CD4-positive, alpha-beta T cell treated with Interleukin-4 for 4 hours (primary cell): ENCODE measurements around the gene FXYD6.
"Not testable (repeated sequence)": the region's sequence is repeated elsewhere in the genome, so short reads cannot be mapped to it uniquely, and the experiment has no call there.

Source experiments
- DNase-seq: peaks from one replicate; pipeline ENCODE4 v3.0.0-alpha.2; 2020

The FXYD6 gene

DNA sequence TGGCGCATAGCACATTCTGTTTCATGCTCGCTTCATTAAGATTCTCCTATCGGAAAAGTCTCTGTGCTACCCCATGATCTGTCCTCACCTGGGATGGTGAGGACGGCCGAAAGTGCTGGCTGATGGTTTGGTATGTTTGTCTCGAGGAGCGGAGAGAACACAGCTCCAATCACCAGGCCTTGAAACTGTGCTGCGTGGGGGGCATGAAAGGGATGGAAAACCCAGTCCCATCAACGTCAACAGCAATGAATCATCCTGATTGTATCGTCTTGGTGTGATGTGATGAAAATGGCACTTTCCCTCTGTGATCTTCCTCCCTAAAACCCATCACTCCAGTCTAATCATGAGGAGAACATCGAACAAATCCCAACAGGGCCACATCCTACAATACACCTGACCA is 8.4 kb downstream of the FXYD6 start:
- no peak for DNase-seq

GRCh38 chr11:117866526-117866925 is 9.9 kb downstream of the FXYD6 start:
- DNase-seq, result no peak

DNA sequence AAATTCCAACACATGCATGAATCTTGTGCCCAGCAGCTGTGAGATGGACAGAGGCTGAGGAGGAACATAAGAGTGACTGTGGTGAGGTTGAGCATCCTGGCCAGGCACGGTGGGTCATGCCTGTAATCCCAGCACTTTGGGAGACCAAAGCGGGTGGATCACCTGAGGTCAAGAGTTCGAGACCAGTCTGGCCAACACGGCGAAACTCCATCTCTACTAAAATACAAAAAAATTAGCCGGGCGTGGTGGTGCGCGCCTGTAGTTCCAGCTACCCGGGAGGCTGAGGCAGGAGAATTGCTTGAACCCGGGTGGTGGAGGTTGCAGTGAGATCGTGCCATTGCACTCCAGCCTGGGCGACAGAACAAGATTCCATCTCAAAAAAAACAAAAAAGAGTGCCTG is 10.9 kb downstream of the FXYD6 start:
- not testable (repeated sequence) for DNase-seq

DNA sequence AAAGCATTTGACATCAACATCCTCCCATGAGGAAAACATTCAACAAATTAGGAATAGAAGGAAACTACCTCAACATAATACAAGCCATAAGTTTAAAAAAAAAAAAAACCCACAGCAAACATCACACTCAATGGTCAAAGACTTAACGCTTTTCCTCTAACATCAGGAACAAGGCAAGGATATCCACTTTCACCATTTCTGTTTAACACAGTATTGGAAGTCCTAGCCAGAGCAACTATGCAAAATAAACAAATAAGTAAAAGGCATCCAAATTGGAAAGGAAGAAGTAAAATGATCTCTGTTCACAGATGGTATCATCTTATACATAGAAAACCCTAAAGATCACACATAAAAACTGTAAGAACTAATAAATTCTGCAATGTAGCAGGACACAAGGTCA is 13.1 kb downstream of the FXYD6 start:
- no peak for DNase-seq

GRCh38 chr11:117862753-117863152 is 13.7 kb downstream of the FXYD6 start:
- DNase-seq, result no peak

DNA sequence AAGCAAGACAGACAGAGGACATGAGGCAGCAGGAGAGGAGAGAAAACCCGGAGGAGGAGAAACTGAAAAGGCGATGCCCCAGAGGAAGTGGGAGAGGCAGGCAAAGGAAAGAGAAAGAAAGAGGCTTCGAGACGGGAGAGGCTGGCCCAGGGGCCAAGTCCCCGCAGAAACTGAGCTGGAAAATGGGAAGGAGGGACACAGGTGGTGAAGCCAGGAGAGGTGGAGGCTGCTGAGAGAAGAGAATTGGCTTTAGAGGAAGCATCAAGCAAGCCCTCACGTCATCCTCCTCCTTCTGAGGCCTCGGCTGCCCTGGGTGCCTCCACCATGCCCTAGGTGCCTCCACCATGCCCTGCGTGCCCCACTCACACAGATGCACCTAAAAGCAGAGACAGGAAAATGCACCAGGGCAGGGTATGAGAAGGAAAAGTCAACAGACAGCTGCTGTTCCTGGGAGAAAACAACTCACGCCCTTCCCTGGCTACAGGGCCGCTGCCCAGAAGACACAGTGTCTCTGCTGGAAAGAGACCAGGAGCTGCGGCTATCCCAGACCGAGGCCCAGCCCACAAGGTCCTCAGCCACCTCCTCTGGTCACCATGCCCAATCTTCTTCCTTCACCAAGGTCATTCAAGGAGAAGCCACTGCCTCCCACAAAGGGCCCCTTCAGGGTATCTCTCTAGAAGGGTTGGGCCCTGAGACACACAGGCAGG is 14.3 kb downstream of the FXYD6 start:
- DNase-seq, result no peak

- no peak for DNase-seq
These were observed 15.1 kb downstream of the FXYD6 start for GRCh38 chr11:117861151-117862018.

DNA sequence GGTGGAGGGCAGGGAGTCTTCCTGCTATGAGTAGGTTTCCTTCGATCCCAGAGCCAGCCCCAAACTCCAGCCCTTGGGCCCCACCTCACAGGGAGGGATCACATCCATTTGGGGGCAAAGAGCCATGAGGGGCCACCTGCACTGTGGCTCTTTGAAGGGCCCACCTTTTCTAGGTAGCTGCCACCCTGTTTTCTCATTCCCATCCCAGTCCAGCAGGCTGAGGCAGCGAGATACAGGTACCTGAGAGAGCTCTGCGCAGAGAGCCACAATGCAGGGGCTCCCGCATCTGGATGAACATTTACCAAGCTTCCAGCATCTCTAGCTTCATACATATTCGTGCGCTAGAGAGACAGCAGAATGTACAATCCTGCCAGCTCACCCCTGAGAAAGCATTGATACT is 16.3 kb downstream of the FXYD6 start:
- DNase-seq, result no peak

GRCh38 chr11:117859488-117860112 is 16.9 kb downstream of the FXYD6 start:
- DNase-seq, result no peak

DNA sequence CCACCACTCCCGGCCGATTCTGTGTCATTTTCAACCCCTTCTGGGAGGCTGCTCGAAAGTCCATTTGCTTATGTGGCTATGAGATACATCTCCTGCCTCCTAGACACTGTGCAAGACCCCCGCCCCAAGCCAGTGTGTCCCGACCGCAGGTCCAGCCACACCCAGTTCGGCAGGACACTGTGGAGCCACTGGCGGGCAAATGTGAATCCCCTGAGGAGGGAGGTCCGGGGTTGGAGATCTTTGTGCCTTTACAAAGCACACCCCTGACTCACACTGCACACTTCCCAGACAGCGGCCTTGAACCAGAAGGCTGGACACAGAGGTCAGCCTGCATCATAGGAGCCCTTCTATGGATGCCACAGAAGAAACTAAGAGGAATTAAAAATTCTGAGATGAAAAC is 17.4 kb downstream of the FXYD6 start:
- no peak for DNase-seq

DNA sequence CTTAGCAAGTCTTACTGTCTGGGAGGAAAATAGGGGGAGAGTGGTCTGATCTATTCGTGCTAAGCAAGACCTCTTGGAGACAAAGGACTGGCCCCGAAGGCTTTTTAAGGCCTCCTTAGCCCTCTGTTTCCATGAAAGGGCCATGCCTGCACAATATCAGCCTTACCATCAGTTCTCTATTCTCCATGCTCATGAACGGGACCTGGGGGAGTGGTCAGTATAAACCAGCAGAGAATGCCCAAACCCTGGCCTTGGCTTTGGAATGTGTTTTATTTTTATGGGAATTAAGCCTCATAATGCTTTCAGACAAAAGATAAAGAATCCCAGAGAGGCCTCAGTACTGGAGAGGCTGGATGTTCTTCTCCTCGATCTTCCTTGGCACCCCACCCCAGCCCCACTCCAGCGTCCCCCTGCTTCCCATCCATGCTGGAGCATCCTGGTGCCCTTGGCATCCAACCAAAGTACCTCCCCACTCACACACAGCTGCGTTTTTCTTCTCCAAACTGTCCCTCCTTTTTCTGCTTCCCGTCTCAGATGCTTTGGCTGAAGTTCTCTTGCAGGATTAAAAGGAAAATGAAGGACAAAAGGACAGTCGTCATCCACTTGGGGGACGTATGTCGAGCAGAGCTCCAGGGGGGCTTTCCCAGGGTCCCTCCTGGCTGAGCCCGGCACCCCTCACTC is 18.6 kb downstream of the FXYD6 start:
- DNase-seq, result no peak

- no peak for DNase-seq
These were observed 20.4 kb downstream of the FXYD6 start for GRCh38 chr11:117855912-117856651.

GRCh38 chr11:117855186-117855845 is 21.1 kb downstream of the FXYD6 start:
- DNase-seq, result no peak

DNA sequence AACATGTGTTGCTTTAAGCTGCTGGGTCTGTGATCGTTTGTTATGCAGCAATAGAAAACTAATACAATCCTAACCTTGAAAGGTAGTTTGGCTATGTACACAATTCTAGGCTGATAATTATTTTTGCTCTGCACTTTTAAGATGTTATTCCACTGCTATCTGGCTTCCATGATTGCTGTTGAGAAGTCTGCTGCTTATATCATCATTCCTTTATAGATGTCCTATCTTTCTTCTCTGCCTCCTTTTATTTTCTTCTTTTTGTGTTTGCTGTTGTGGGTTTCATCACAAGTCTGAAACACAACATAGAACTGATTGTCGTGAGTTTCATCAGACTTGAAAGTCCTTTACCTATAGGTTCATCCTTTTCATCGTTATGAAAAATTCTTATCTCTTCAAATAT is 24.1 kb downstream of the FXYD6 start:
- no peak for DNase-seq

DNA sequence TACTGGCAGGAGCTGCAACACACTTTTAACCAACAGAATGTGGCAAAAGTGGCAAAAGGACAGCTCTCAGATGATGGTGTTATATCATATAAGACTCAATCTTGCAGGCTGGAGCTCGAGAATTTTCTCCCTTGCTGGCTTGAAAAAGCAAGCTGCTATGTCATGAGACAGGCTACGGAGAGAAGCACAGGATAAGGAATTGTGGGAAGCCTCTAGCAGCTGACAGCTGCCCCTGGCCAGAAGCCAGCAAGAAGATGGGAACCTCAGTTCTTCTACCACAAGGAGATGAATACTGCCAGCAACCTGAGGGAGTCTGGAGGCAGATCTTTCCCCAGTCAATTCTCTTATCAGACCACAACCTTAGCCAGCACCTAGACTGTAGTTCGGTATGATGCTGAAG is 24.6 kb downstream of the FXYD6 start:
- DNase-seq, result no peak

- no peak for DNase-seq
These were observed 25.4 kb downstream of the FXYD6 start for GRCh38 chr11:117851106-117851505.

- no peak for DNase-seq
These were observed 26.6 kb downstream of the FXYD6 start for GRCh38 chr11:117849781-117850414.

GRCh38 chr11:117843666-117844484 is 32.6 kb downstream of the FXYD6 start:
- DNase-seq, result peak; percentile 71

DNA sequence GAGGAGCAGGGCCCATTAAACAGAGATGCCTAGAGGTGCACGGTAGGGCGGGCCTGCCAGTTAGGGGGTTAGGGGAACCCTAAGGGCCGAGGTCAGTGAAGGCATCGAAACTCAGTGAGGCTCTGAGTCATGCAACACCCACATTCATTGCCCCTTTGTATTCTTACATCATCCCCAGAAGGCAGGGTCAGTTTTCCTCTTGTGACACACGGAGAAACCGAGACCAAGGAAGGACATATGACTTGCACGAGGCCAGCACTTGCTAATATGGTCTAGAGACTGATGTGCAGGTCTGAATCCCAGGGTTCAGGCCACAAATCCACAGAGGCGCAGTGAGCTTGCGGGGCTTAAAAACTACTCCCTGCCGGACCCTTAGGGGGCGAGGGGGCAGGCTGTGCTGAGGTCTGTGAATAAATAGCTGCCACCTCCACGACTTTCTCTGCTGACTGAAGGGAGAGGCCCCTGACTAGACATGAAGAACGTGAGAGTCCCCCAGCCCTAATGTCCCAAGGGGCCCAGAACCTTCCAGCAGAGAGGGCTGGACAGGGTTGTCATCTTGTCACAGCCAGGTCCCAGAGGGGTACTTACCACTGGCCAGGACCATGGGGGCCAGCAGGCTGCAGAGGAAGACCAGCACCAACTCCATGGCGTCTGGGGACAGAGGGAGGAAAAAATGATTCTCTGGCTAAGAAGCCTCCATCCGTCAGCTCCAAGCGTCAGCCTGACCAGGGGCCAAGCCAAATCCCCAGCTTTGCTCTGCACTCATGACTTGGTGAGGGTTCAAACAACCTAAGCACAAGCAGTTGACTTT is 34.1 kb downstream of the FXYD6 start:
- no peak for DNase-seq
